Mesothelial cell of epicardium (in vitro differentiated cells): ENCODE measurements around the gene SHCBP1L. TPM values are rescaled to one million over a fixed set of nuclear protein-coding genes. Genes with fewer than 3 reads are reported as not detected.

Source experiments
- DNase-seq, 2 experiments: peaks; one replicate each; pipeline ENCODE4 v3.0.0; 2021; ENCODE audit warnings: low spot score in 2 of 2; ENCODE audit not compliant: unreplicated experiment in 2 of 2
- H3K27ac Mint-ChIP-seq: 2 replicates; pipeline ENCODE4 v1.8.0; 2021; ENCODE audit warnings: mixed read lengths
- H3K27me3 Mint-ChIP-seq: 2 replicates; pipeline ENCODE4 v1.8.0; 2021; ENCODE audit warnings: low read depth, mixed read lengths
- H3K36me3 Mint-ChIP-seq: 2 replicates; pipeline ENCODE4 v1.8.0; 2021; ENCODE audit warnings: mixed read lengths
- H3K4me1 Mint-ChIP-seq: 2 replicates; pipeline ENCODE4 v1.8.0; 2021; ENCODE audit warnings: mixed read lengths
- H3K4me3 Mint-ChIP-seq: 2 replicates; pipeline ENCODE4 v1.8.0; 2021; ENCODE audit warnings: mild to moderate bottlenecking, moderate library complexity, mixed read lengths
- H3K9me3 Mint-ChIP-seq: 2 replicates; pipeline ENCODE4 v1.8.0; 2021; ENCODE audit warnings: mixed read lengths
- total RNA-seq: library from RNA; stranded (reverse); gene quantifications from 3 replicates; pipeline ENCODE4 v1.2.1, GENCODE V29; 2021
- TF ChIP-seq, protein P1 (sequence below): fragments of 200-600 bp; sonication (generic); IDR thresholded peaks from one replicate; pipeline ENCODE4 v1.5.0; 2021; ENCODE audit warnings: antibody characterized with exemption; ENCODE audit not compliant: unreplicated experiment

Gene SHCBP1L
- total RNA-seq, 1 donor from 2014 or later: not detected

DNA sequence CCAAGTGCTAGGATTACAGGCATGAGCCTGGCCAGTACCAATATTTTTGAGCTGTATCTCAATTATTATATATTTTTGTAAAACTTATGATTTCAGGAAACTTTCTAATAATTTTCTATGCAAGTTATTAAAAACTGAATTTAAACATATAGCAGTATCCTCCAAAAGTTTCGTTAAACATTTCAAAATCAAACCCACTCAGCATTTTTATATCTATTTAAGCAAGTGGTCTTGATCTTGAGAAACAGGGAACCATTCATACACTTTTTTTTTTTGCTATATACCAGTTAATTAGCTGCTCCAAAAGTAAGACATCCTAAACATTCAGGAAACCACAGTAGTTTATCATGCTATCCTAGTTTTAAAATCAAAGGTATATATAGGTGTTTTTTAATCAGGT, 22.0 kb downstream of the SHCBP1L start:
- Mint-ChIP-seq H3K4me3 (no peak overlapping the region), H3K27me3 (peaks cover 12% of the 10 kb centered on the region), H3K27ac (no peak overlapping the region), H3K36me3 (peaks cover 2% of the 10 kb centered on the region), H3K4me1 (no peaks in the 10 kb centered on the region), H3K9me3 (peaks cover 22% of the 10 kb centered on the region)
- TF ChIP-seq, protein P1, sequence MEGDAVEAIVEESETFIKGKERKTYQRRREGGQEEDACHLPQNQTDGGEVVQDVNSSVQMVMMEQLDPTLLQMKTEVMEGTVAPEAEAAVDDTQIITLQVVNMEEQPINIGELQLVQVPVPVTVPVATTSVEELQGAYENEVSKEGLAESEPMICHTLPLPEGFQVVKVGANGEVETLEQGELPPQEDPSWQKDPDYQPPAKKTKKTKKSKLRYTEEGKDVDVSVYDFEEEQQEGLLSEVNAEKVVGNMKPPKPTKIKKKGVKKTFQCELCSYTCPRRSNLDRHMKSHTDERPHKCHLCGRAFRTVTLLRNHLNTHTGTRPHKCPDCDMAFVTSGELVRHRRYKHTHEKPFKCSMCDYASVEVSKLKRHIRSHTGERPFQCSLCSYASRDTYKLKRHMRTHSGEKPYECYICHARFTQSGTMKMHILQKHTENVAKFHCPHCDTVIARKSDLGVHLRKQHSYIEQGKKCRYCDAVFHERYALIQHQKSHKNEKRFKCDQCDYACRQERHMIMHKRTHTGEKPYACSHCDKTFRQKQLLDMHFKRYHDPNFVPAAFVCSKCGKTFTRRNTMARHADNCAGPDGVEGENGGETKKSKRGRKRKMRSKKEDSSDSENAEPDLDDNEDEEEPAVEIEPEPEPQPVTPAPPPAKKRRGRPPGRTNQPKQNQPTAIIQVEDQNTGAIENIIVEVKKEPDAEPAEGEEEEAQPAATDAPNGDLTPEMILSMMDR: no peak
- DNase-seq: no peak

DNA sequence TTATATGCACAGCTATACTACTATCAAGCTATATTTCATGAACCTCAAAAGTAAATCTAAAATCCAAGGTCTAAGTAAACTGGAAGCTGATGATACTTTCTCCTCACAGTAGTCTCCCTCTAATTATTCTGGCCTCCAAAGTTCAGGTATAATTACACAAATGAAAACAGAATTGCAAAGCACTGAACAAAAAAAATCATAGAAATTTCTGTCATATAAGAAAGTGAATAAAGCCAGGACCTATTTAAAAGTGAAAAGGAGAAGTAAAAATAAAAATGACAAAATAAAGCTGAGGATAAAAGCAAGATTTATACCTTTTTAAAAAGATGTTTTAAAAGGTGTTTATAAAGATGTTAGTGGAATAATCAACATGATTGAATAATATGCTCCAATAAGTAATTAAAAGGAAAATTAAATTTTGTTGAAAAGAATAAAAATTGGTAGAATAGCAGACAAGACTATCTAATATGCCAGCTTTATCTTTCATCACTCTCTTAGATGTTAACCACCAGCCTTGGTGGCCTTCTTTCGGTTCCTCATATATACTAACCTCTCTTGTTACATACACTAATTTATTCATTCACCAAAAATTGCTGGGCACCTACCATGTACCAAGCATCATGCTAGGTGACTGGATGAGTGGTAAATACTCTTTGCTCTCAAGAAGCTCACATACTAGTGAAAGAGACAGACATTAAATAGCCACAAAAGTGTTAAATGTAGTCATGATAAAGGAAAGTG, 25.1 kb downstream of the SHCBP1L start:
- no peaks in the 10 kb centered on the region for H3K4me1 Mint-ChIP-seq
- peaks cover 30% of the 10 kb centered on the region for H3K27me3 Mint-ChIP-seq
- DNase-seq: no peak
- no peaks in the 10 kb centered on the region for H3K36me3 Mint-ChIP-seq
- H3K4me3 Mint-ChIP-seq: no peak overlapping the region
- H3K9me3 Mint-ChIP-seq: no peaks in the 10 kb centered on the region
- TF ChIP-seq, protein P1: no peak
- H3K27ac Mint-ChIP-seq: no peak overlapping the region

DNA sequence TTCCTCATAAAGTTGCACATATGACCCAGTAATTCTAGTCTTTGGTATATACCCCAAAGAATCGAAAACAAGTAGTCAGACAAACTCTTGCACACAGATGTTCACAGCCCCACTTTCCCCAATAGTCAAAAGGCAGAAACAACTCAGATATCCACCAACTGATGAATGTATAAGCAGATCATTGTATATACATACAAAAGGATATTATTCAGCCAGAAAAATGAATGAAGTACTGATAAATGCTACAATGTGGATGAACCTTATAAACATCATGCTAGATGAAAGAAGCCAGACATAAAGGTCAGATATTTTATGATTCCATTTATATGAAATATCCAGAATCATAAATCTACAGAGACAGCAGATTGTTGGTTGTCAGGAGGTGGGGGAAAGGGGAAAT, 27.3 kb downstream of the SHCBP1L start:
- Mint-ChIP-seq H3K9me3 (no peaks in the 10 kb centered on the region), H3K36me3 (no peaks in the 10 kb centered on the region), H3K4me3 (no peak overlapping the region), H3K27ac (no peak overlapping the region), H3K4me1 (no peaks in the 10 kb centered on the region), H3K27me3 (peaks cover 37% of the 10 kb centered on the region)
- DNase-seq: no peak
- TF ChIP-seq, protein P1: no peak

DNA sequence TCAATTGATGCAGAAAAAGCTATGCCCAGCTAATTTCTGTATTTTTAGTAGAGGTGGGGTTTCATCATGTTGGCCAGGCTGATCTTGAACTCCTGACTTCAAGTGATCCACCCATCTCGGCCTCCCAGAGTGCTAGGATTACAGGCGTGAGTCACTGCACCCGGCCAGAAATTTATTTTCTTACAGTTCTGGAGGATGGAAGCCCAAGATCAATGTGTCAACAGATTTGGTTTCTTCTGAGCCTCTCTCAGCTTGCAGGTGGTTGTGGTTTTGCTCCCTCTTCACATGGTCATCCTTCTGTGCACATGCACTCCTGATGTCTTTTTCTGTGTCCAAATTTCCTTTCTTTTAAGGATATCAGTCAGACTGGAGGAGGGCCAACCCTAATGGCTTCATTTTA, 35.6 kb downstream of the SHCBP1L start:
- DNase-seq: no peak
- TF ChIP-seq, protein P1: no peak
- Mint-ChIP-seq H3K27ac (no peak overlapping the region), H3K9me3 (peaks cover 16% of the 10 kb centered on the region), H3K4me1 (no peaks in the 10 kb centered on the region), H3K27me3 (peaks cover 10% of the 10 kb centered on the region), H3K4me3 (no peak overlapping the region), H3K36me3 (peaks cover 4% of the 10 kb centered on the region)

DNA sequence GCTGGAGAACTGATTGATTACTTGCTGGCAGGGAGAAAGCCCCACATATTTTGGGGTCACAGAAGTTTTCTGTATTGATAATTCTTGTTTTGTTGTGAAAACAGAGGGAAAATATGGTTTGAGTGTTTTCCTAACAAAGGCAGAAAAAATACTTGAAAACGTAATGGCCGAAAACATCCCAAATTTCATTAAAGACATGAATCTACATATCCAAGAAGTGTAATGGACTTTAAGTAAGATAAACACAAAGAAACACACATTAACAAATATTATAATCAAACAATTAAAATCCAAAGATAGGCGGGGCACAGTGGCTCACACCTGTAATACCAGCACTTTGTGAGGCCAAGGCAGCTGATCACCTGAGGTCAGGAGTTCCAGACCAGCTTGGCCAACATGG, 39.6 kb downstream of the SHCBP1L start:
- no peaks in the 10 kb centered on the region for H3K27me3 Mint-ChIP-seq
- TF ChIP-seq, protein P1: no peak
- H3K9me3 Mint-ChIP-seq: peaks cover 27% of the 10 kb centered on the region
- no peak overlapping the region for H3K27ac Mint-ChIP-seq
- H3K4me1 Mint-ChIP-seq: no peaks in the 10 kb centered on the region
- H3K4me3 Mint-ChIP-seq: no peak overlapping the region
- DNase-seq: no peak
- H3K36me3 Mint-ChIP-seq: peaks cover 6% of the 10 kb centered on the region
